ENCODE data around the gene ALG9. TPM values are rescaled to one million over a fixed set of nuclear protein-coding genes. Genes with fewer than 3 reads are reported as not detected.

Gene ALG9
- total and polyA plus RNA-seq, 10 of the 15 experiments (the other 5 are each of a cell fraction or from before 2014, with no cell fraction given): 10.8 to 41.6 (median 25.5) TPM

- TF ChIP-seq ZNF24 (IDR thresholded peaks at IDR 0.05) (no peak), ESRRA (IDR thresholded peaks at IDR 0.05; ENCODE audit: low read length) (no peak), ZNF217 (IDR thresholded peaks at IDR 0.05) (no peak), ELK1 (IDR thresholded peaks at IDR 0.05; ENCODE audit: low read depth, low read length) (no peak), RBBP5 (conservative IDR thresholded peaks at IDR 0.05) (no peak), JUND (IDR thresholded peaks at IDR 0.05; ENCODE audit: low read depth, low read length) (no peak), CBX5 (IDR thresholded peaks at IDR 0.05; ENCODE audit: low read depth) (no peak), POLR2A (IDR thresholded peaks at IDR 0.05; ENCODE audit: low read depth, low read length) (no peak), RFX5 (IDR thresholded peaks at IDR 0.05; ENCODE audit: low read depth, low read length) (no peak), ZBTB40 (IDR thresholded peaks at IDR 0.05; ENCODE audit: borderline replicate concordance) (no peak), HCFC1 (IDR thresholded peaks at IDR 0.05; ENCODE audit: low read length) (no peak), REST (IDR thresholded peaks at IDR 0.05; ENCODE audit: low read depth, low read length) (no peak), YBX1 (IDR thresholded peaks at IDR 0.05) (no peak), NR2C1 (IDR thresholded peaks at IDR 0.05) (no peak), JUNB (IDR thresholded peaks at IDR 0.05) (no peak), YY1 (IDR thresholded peaks at IDR 0.05; ENCODE audit: low read depth, low read length) (no peak), KDM1A (IDR thresholded peaks at IDR 0.05; ENCODE audit: borderline replicate concordance) (no peak), PKNOX1 (IDR thresholded peaks at IDR 0.05) (no peak)
- FAIRE-seq: no peak
- H3K4me3 ChIP-seq: no peak overlapping the region
- H3K79me2 ChIP-seq (ENCODE audit: control insufficient read depth, insufficient read depth, low read length): no peaks in the 10 kb centered on the region
- no peak overlapping the region for H3K9ac ChIP-seq (ENCODE audit: control insufficient read depth, insufficient read depth, low read length)
- ChIA-PET SMC1A (ENCODE audit: uncharacterized antibody, unreplicated experiment) (no interaction called here), POLR2A (no interaction called here), RAD21 (ENCODE audit: unreplicated experiment) (no interaction called here), CTCF (no interaction called here)
- DNase-seq (ENCODE audit: low read depth, low spot score): no peak
- ATAC-seq: no peak
- H3K27ac ChIP-seq (ENCODE audit: control insufficient read depth, insufficient read depth): no peak overlapping the region
- H3K4me2 ChIP-seq (ENCODE audit: control insufficient read depth, insufficient read depth): no peak overlapping the region
- no peaks in the 10 kb centered on the region for H3K9me3 ChIP-seq (replicated peaks; ENCODE audit: control insufficient read depth, insufficient read depth, low read length)
- H3K36me3 ChIP-seq (ENCODE audit: control insufficient read depth in 2 of 2, insufficient read depth in 2 of 2, low read length in 1 of 2): peaks cover 8% of the 10 kb centered on the region in 2 experiments; a peak in 3 of 4 replicates
- H3K27me3 ChIP-seq (replicated peaks in 1 of 2; ENCODE audit: control insufficient read depth in 2 of 2, insufficient read depth in 2 of 2, low read length in 1 of 2): no peaks in the 10 kb centered on the region
- no TSS peak for BruUV-seq (replicated peaks)
- no peak overlapping the region for H2AFZ ChIP-seq (ENCODE audit: control insufficient read depth, low read depth, low read length)
- H4K20me1 ChIP-seq (ENCODE audit: control insufficient read depth, insufficient read depth): no peaks in the 10 kb centered on the region
- in situ Hi-C loops (cut with MboI): no loop called here
- WGBS (ENCODE audit: insufficient coverage, insufficient replicate concordance, low lambda C conversion rate, missing lambda C conversion rate): 98% methylated on average over 2 of the region's 2 CpGs
- no peaks in the 10 kb centered on the region for H3K4me1 ChIP-seq (ENCODE audit: control insufficient read depth, insufficient read depth, low read length)
- intact Hi-C loops (cut with micrococcal nuclease; ENCODE audit: unreplicated experiment): no loop called here
These were observed 62.5 kb downstream of the ALG9 start for GRCh38 chr11:111808834-111809233.

All from GM12878 (cell line).